Measurements from ENCODE around the gene ADGRL2.

Gene ADGRL2

GRCh38 chr1:81907575-81907974 is 106.8 kb downstream of the ADGRL2 start:
- Histone ChIP-seq H2AFZ (ENCODE audit: low read depth, low read length) (no peak overlapping the region), H4K91ac (ENCODE audit: low read length) (no peak overlapping the region), H3K18ac (ENCODE audit: low read depth in 1 of 2, low read length in 2 of 2) (no peak overlapping the region), H2BK120ac (ENCODE audit: low read depth, low read length) (no peak overlapping the region), H2BK12ac (ENCODE audit: low read length in 2 of 2) (no peak overlapping the region), H2BK15ac (ENCODE audit: low read depth, poor library complexity, severe bottlenecking) (no peak overlapping the region), H3K4me2 (ENCODE audit: low read length, poor library complexity, severe bottlenecking) (no peak overlapping the region), H3K79me1 (replicated peaks; ENCODE audit: low read length, poor library complexity, severe bottlenecking) (peaks cover 7% of the 10 kb centered on the region), H3K36me3 (ENCODE audit: control insufficient read depth in 1 of 2, insufficient read depth in 2 of 2, low read depth in 1 of 2, low read length in 2 of 2) (peaks cover 0 to 19% of the 10 kb centered on the region in 2 experiments), H3K14ac (ENCODE audit: low read length in 2 of 2) (no peak overlapping the region), H3K9ac (ENCODE audit: low read length) (no peak overlapping the region), H4K8ac (ENCODE audit: low read length) (no peak overlapping the region), H3K27me3 (ENCODE audit: control insufficient read depth in 1 of 2, insufficient read depth in 1 of 2, low read length in 2 of 2) (no peaks in the 10 kb centered on the region), H3K4me1 (ENCODE audit: control insufficient read depth, insufficient read depth, low read depth, low read length) (no peaks in the 10 kb centered on the region), H3K4ac (ENCODE audit: low read depth in 1 of 2, low read length in 2 of 2) (no peak overlapping the region), H3K9me3 (ENCODE audit: control insufficient read depth, low read length) (no peaks in the 10 kb centered on the region), H2AK5ac (ENCODE audit: low read length, severe bottlenecking) (no peak overlapping the region), H3K23ac (ENCODE audit: low read length in 2 of 2) (no peak overlapping the region), H2BK5ac (ENCODE audit: low read depth, low read length, poor library complexity, severe bottlenecking) (no peak overlapping the region), H3K27ac (ENCODE audit: low read length, poor library complexity, severe bottlenecking) (no peak overlapping the region), H3K4me3 (ENCODE audit: insufficient read depth in 1 of 2, low read depth in 1 of 2, low read length in 2 of 2) (no peak overlapping the region)
- no peak for DNase-seq
- no CpG with 5 or more reads among the region's 2 CpGs for WGBS

- no peak overlapping the region for H2AK5ac ChIP-seq (ENCODE audit: low read length, severe bottlenecking)
- H3K4ac ChIP-seq (ENCODE audit: low read depth in 1 of 2, low read length in 2 of 2), result no peak overlapping the region
- H3K14ac ChIP-seq (ENCODE audit: low read length in 2 of 2), result no peak overlapping the region
- H2BK5ac ChIP-seq (ENCODE audit: low read depth, low read length, poor library complexity, severe bottlenecking), result no peak overlapping the region
- no peak overlapping the region for H3K4me2 ChIP-seq (ENCODE audit: low read length, poor library complexity, severe bottlenecking)
- no peaks in the 10 kb centered on the region for H3K4me1 ChIP-seq (ENCODE audit: control insufficient read depth, insufficient read depth, low read depth, low read length)
- no peak overlapping the region for H2BK12ac ChIP-seq (ENCODE audit: low read length in 2 of 2)
- no peak overlapping the region for H2AFZ ChIP-seq (ENCODE audit: low read depth, low read length)
- H3K79me1 ChIP-seq (replicated peaks; ENCODE audit: low read length, poor library complexity, severe bottlenecking), result no peaks in the 10 kb centered on the region
- no peak for DNase-seq
- H3K23ac ChIP-seq (ENCODE audit: low read length in 2 of 2), result no peak overlapping the region
- H3K36me3 ChIP-seq (ENCODE audit: control insufficient read depth in 1 of 2, insufficient read depth in 2 of 2, low read depth in 1 of 2, low read length in 2 of 2), result peaks cover 0 to 13% of the 10 kb centered on the region in 2 experiments
- no peak overlapping the region for H3K27ac ChIP-seq (ENCODE audit: low read length, poor library complexity, severe bottlenecking)
- no peak overlapping the region for H3K4me3 ChIP-seq (ENCODE audit: insufficient read depth in 1 of 2, low read depth in 1 of 2, low read length in 2 of 2)
- H3K9me3 ChIP-seq (ENCODE audit: control insufficient read depth, low read length), result no peaks in the 10 kb centered on the region
- H2BK15ac ChIP-seq (ENCODE audit: low read depth, poor library complexity, severe bottlenecking), result no peak overlapping the region
- no peak overlapping the region for H4K8ac ChIP-seq (ENCODE audit: low read length)
- no peak overlapping the region for H3K18ac ChIP-seq (ENCODE audit: low read depth in 1 of 2, low read length in 2 of 2)
- no peak overlapping the region for H2BK120ac ChIP-seq (ENCODE audit: low read depth, low read length)
- WGBS, result 94% methylated on average over 3 of the region's 3 CpGs
- no peak overlapping the region for H3K9ac ChIP-seq (ENCODE audit: low read length)
- H3K27me3 ChIP-seq (ENCODE audit: control insufficient read depth in 1 of 2, insufficient read depth in 1 of 2, low read length in 2 of 2), result no peaks in the 10 kb centered on the region
- H4K91ac ChIP-seq (ENCODE audit: low read length), result no peak overlapping the region
These were observed 111.6 kb downstream of the ADGRL2 start for GRCh38 chr1:81912383-81912782.

DNA sequence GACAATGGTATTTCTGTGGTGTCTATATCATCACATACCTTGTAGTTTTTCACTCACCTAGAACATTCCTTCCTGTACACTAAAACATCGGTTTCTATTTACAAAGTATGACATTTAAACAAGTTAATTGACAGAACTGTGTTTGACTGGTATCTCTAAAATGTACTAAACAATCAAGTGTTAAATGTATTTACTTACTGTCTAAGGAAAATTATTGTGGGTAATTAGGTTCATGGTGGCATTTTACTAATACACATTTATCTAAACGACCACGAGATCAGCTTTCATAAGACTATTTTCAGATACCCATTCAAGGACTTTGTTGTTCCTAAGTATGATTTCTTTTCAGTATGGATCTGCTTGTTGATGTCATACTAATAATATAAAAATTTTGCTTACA is 115.2 kb downstream of the ADGRL2 start:
- Histone ChIP-seq H2BK120ac (ENCODE audit: low read depth, low read length) (no peak overlapping the region), H3K36me3 (ENCODE audit: control insufficient read depth in 1 of 2, insufficient read depth in 2 of 2, low read depth in 1 of 2, low read length in 2 of 2) (no peaks in the 10 kb centered on the region), H2AK5ac (ENCODE audit: low read length, severe bottlenecking) (no peak overlapping the region), H2AFZ (ENCODE audit: low read depth, low read length) (no peak overlapping the region), H3K23ac (ENCODE audit: low read length in 2 of 2) (no peak overlapping the region), H3K9ac (ENCODE audit: low read length) (no peak overlapping the region), H3K4me2 (ENCODE audit: low read length, poor library complexity, severe bottlenecking) (no peak overlapping the region), H3K4ac (ENCODE audit: low read depth in 1 of 2, low read length in 2 of 2) (no peak overlapping the region), H3K27me3 (ENCODE audit: control insufficient read depth in 1 of 2, insufficient read depth in 1 of 2, low read length in 2 of 2) (no peaks in the 10 kb centered on the region), H2BK15ac (ENCODE audit: low read depth, poor library complexity, severe bottlenecking) (no peak overlapping the region), H3K9me3 (ENCODE audit: control insufficient read depth, low read length) (no peaks in the 10 kb centered on the region), H3K18ac (ENCODE audit: low read depth in 1 of 2, low read length in 2 of 2) (no peak overlapping the region), H3K4me1 (ENCODE audit: control insufficient read depth, insufficient read depth, low read depth, low read length) (no peaks in the 10 kb centered on the region), H2BK12ac (ENCODE audit: low read length in 2 of 2) (no peak overlapping the region), H3K14ac (ENCODE audit: low read length in 2 of 2) (no peak overlapping the region), H2BK5ac (ENCODE audit: low read depth, low read length, poor library complexity, severe bottlenecking) (no peak overlapping the region), H3K4me3 (ENCODE audit: insufficient read depth in 1 of 2, low read depth in 1 of 2, low read length in 2 of 2) (no peak overlapping the region), H4K8ac (ENCODE audit: low read length) (no peak overlapping the region), H3K27ac (ENCODE audit: low read length, poor library complexity, severe bottlenecking) (no peak overlapping the region), H3K79me1 (replicated peaks; ENCODE audit: low read length, poor library complexity, severe bottlenecking) (no peaks in the 10 kb centered on the region), H4K91ac (ENCODE audit: low read length) (no peak overlapping the region)
- no CpG with 5 or more reads among the region's 3 CpGs for WGBS
- DNase-seq, result no peak

DNA sequence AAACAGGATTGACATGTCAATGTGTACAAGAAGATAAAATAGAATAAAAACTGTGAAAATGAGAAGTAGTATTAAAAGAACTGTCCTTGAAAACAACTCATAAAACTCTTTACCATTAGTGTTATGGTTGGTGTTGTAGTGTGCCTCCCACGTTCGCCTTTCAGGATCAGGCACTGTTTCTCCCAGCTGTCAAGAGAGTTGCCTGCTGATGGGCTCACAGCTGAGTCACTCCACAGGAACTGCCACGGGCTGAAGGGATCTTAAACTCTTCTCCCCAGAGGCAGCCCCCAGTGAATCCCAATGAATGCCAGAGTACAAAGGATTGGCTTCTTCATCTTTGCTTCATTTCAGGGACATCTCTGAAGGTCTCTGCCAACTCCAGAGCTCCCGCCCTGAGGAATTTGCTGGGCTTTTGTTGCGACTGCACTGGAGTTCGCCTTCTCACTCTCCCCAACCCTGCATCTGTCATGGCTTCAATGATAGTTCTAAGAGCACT is 119.6 kb downstream of the ADGRL2 start:
- peak overlapping the region in 1 of 2 experiments; percentile 1 for H3K18ac ChIP-seq (ENCODE audit: low read depth in 1 of 2, low read length in 2 of 2)
- H3K9me3 ChIP-seq (ENCODE audit: control insufficient read depth, low read length), result no peaks in the 10 kb centered on the region
- peak; percentile 86 for DNase-seq
- peaks cover 0 to 4% of the 10 kb centered on the region in 2 experiments for H3K36me3 ChIP-seq (ENCODE audit: control insufficient read depth in 1 of 2, insufficient read depth in 2 of 2, low read depth in 1 of 2, low read length in 2 of 2)
- no peak overlapping the region for H2AFZ ChIP-seq (ENCODE audit: low read depth, low read length)
- WGBS, result 7% methylated on average over 6 of the region's 6 CpGs
- no peak overlapping the region for H2BK5ac ChIP-seq (ENCODE audit: low read depth, low read length, poor library complexity, severe bottlenecking)
- no peak overlapping the region for H2AK5ac ChIP-seq (ENCODE audit: low read length, severe bottlenecking)
- H3K79me1 ChIP-seq (replicated peaks; ENCODE audit: low read length, poor library complexity, severe bottlenecking), result peaks cover 6% of the 10 kb centered on the region
- peaks cover 2% of the 10 kb centered on the region for H3K4me1 ChIP-seq (ENCODE audit: control insufficient read depth, insufficient read depth, low read depth, low read length)
- no peak overlapping the region for H3K4ac ChIP-seq (ENCODE audit: low read depth in 1 of 2, low read length in 2 of 2)
- peak overlapping the region; percentile 21 for H3K27ac ChIP-seq (ENCODE audit: low read length, poor library complexity, severe bottlenecking)
- no peak overlapping the region for H2BK15ac ChIP-seq (ENCODE audit: low read depth, poor library complexity, severe bottlenecking)
- H3K27me3 ChIP-seq (ENCODE audit: control insufficient read depth in 1 of 2, insufficient read depth in 1 of 2, low read length in 2 of 2), result no peaks in the 10 kb centered on the region
- H3K14ac ChIP-seq (ENCODE audit: low read length in 2 of 2), result no peak overlapping the region
- H2BK12ac ChIP-seq (ENCODE audit: low read length in 2 of 2), result no peak overlapping the region
- H3K23ac ChIP-seq (ENCODE audit: low read length in 2 of 2), result no peak overlapping the region
- no peak overlapping the region for H2BK120ac ChIP-seq (ENCODE audit: low read depth, low read length)
- H3K4me3 ChIP-seq (ENCODE audit: insufficient read depth in 1 of 2, low read depth in 1 of 2, low read length in 2 of 2), result peak overlapping the region in 1 of 2 experiments; percentile 35
- no peak overlapping the region for H4K8ac ChIP-seq (ENCODE audit: low read length)
- H3K9ac ChIP-seq (ENCODE audit: low read length), result peak overlapping the region; percentile 22
- peak overlapping the region; percentile 36 for H3K4me2 ChIP-seq (ENCODE audit: low read length, poor library complexity, severe bottlenecking)
- no peak overlapping the region for H4K91ac ChIP-seq (ENCODE audit: low read length)
